ENCODE data around the gene SYNE4. TPM values are rescaled to one million over a fixed set of nuclear protein-coding genes. Genes with fewer than 3 reads are reported as not detected.

The SYNE4 gene
- total and polyA plus RNA-seq, 2 of the 13 experiments (the other 11 are each of a cell fraction or from before 2014, with no cell fraction given) = 13.7 to 23.0 TPM

GRCh38 chr19:35995048-35995993 is 13.3 kb downstream of the SYNE4 start, which contains the start of gene SDHAF1 (continued):
- no peak for TF ChIP-seq DZIP1 (CRISPR knock-in tag; IDR thresholded peaks at IDR 0.05)
- peak; percentile 23; the same call in 1 of the 2 replicates for TF ChIP-seq ZKSCAN5 (CRISPR knock-in tag; IDR thresholded peaks at IDR 0.05)
- 0 out of 2 replicates have a peak, but pooled peaks have one; percentile 53 for TF ChIP-seq ZNF616 (CRISPR knock-in tag; IDR thresholded peaks at IDR 0.05; ENCODE audit: low read depth)
- no peak for TF ChIP-seq STAG1 (CRISPR knock-in tag; IDR thresholded peaks at IDR 0.05)
- no peak for TF ChIP-seq HNF1A (IDR thresholded peaks at IDR 0.05; ENCODE audit: low read depth)
- TF ChIP-seq HNF1A (CRISPR knock-in tag; IDR thresholded peaks at IDR 0.05; ENCODE audit: borderline replicate concordance) = no peak; the same call in none of the 2 replicates
- no peak for TF ChIP-seq NFIC (IDR thresholded peaks at IDR 0.05; ENCODE audit: low read length)
- 0 out of 2 replicates have a peak, but pooled peaks have one; percentile 8 for TF ChIP-seq MNT (IDR thresholded peaks at IDR 0.05)
- TF ChIP-seq ZNF253 (CRISPR knock-in tag; IDR thresholded peaks at IDR 0.05; ENCODE audit: borderline replicate concordance) = no peak
- peak; percentile 85 for TF ChIP-seq KDM5B (CRISPR knock-in tag; IDR thresholded peaks at IDR 0.05; ENCODE audit: borderline replicate concordance)
- no peak; the same call in 1 of the 2 replicates for TF ChIP-seq STAT6 (CRISPR knock-in tag; IDR thresholded peaks at IDR 0.05; ENCODE audit: borderline replicate concordance)
- TF ChIP-seq ZNF34 (CRISPR knock-in tag; IDR thresholded peaks at IDR 0.05; ENCODE audit: borderline replicate concordance) = no peak
- TF ChIP-seq ATF4 (CRISPR knock-in tag; IDR thresholded peaks at IDR 0.05) = peak in 1 of 2 experiments; percentile 65; a peak in 2 of 4 replicates
- TF ChIP-seq AGO2 (optimal IDR thresholded peaks at IDR 0.05; ENCODE audit: low read depth, low read length) = peak; percentile 65
- TF ChIP-seq TAF1 (CRISPR knock-in tag; IDR thresholded peaks at IDR 0.05) = peak; percentile 79

Measured in HepG2 (cell line).